WTC11 (cell line): ENCODE results near the gene ARMCX1. TPM values are rescaled to one million over a fixed set of nuclear protein-coding genes. Genes with fewer than 3 reads are reported as not detected.
"Not testable (repeated sequence)": the region's sequence is repeated elsewhere in the genome, so short reads cannot be mapped to it uniquely, and the experiment has no call there.

Experiments
- ATAC-seq: fragments of 200-7000 bp; cut with Tn5 transposase; 2 replicates; pipeline ENCODE4 v1.10.0; 2021; ENCODE audit warnings: mild to moderate bottlenecking, moderate library complexity
- Bru-seq: library from RNA; stranded (reverse); fragments of 400-500 nt; gene quantifications from one replicate; lab custom pipeline; 2021; lab: Mats Ljungman, UMichigan
- CTCF ChIA-PET: fragments of 300-600 bp; sonication (Branson Sonifier 250); formaldehyde crosslinking; loops from one replicate; lab custom pipeline; 2021; ENCODE audit warnings: antibody characterized with exemption; lab: Charles Lee
- POLR2A ChIA-PET: fragments of 350-600 bp; sonication (Branson Sonifier 250); formaldehyde crosslinking; loops from one replicate; lab custom pipeline; 2021; ENCODE audit warnings: antibody characterized with exemption; lab: Charles Lee
- DNase-seq: peaks from one replicate; pipeline ENCODE4 v3.0.0; 2021; ENCODE audit warnings: low spot score
- H3K27ac Mint-ChIP-seq: 2 replicates; pipeline ENCODE4 v1.8.0; 2021; ENCODE audit warnings: mixed read lengths
- H3K27me3 Mint-ChIP-seq: 2 replicates; pipeline ENCODE4 v1.8.0; 2021; ENCODE audit warnings: low read depth, mild to moderate bottlenecking, moderate library complexity, mixed read lengths
- H3K36me3 Mint-ChIP-seq: 2 replicates; pipeline ENCODE4 v1.8.0; 2021; ENCODE audit warnings: mixed read lengths
- H3K4me1 Mint-ChIP-seq: 2 replicates; pipeline ENCODE4 v1.8.0; 2022; ENCODE audit warnings: mixed read lengths
- H3K4me3 Mint-ChIP-seq: 2 replicates; pipeline ENCODE4 v1.8.0; 2021; ENCODE audit warnings: mild to moderate bottlenecking, moderate library complexity, mixed read lengths
- H3K9me3 Mint-ChIP-seq: 2 replicates; pipeline ENCODE4 v1.8.0; 2021; ENCODE audit warnings: mixed read lengths
- AR ChIP-seq: fragments of 250-450 bp; sonication (Bioruptor Pico); IDR thresholded peaks from 2 replicates; pipeline ENCODE4 v1.9.0; 2021; ENCODE audit warnings: mild to moderate bottlenecking
- ATF6 ChIP-seq: sonication (generic); formaldehyde crosslinking; IDR thresholded peaks from 2 replicates; pipeline ENCODE4 v1.8.1; 2023; ENCODE audit warnings: mild to moderate bottlenecking, missing genetic modification reagents
- CREM ChIP-seq: sonication (generic); formaldehyde crosslinking; IDR thresholded peaks from 2 replicates; pipeline ENCODE4 v1.8.1; 2022; ENCODE audit warnings: mild to moderate bottlenecking, missing genetic modification reagents, moderate library complexity
- FOXJ3 ChIP-seq: sonication (generic); formaldehyde crosslinking; IDR thresholded peaks from 2 replicates; pipeline ENCODE4 v1.9.0; 2021; ENCODE audit warnings: missing genetic modification reagents, mild to moderate bottlenecking, borderline replicate concordance
- MAX ChIP-seq: sonication (generic); formaldehyde crosslinking; IDR thresholded peaks from 2 replicates; pipeline ENCODE4 v1.8.0; 2022; ENCODE audit warnings: mild to moderate bottlenecking, missing genetic modification reagents
- PREB ChIP-seq: sonication (generic); formaldehyde crosslinking; IDR thresholded peaks from 2 replicates; pipeline ENCODE4 v1.8.1; 2022; ENCODE audit warnings: mild to moderate bottlenecking, missing genetic modification reagents, moderate library complexity, borderline replicate concordance
- USF1 ChIP-seq: sonication (generic); formaldehyde crosslinking; IDR thresholded peaks from 2 replicates; pipeline ENCODE4 v1.8.0; 2022; ENCODE audit warnings: mild to moderate bottlenecking, missing genetic modification reagents
- USF2 ChIP-seq: sonication (generic); formaldehyde crosslinking; IDR thresholded peaks from 2 replicates; pipeline ENCODE4 v1.8.1; 2023; ENCODE audit warnings: mild to moderate bottlenecking, missing genetic modification reagents, moderate library complexity
- ZNF532 ChIP-seq: fragments of 250-450 bp; sonication (Bioruptor Pico); IDR thresholded peaks from 2 replicates; pipeline ENCODE4 v1.9.0; 2021; ENCODE audit warnings: mild to moderate bottlenecking, borderline replicate concordance
- long read RNA-seq, 3 experiments: library from RNA in 1 of 3; library from capped mRNA in 1 of 3; library from polyadenylated mRNA in 1 of 3; unstranded in 2 of 3; stranded (forward) in 1 of 3; transcript quantifications; one replicate each; pipeline ENCODE4 v2.0.0, GENCODE V29; 2021
- total RNA-seq: library from RNA; stranded (reverse); gene quantifications from 3 replicates; pipeline ENCODE4 v1.2.3, GENCODE V29; 2021

ARMCX1 gene
- total RNA-seq, result 23.6 to 27.4 TPM (median 23.7 TPM) in 3 replicates
- percentile 77 among the genes with signal in this experiment for Bru-seq, nascent RNA
- long read RNA-seq, experiment 1, transcript ARMCX1-201 (4 exons, 2,141 nt), result major isoform, 60 of 93 reads
- long read RNA-seq, experiment 1, partial matches to known transcripts, result 8 of 93 reads
- long read RNA-seq, experiment 1, other reads (novel, unspliced or antisense), result 25 of 93 reads
- long read RNA-seq, experiment 2, transcript ARMCX1-201 (4 exons, 2,141 nt), result major isoform, 11 of 38 reads
- long read RNA-seq, experiment 2, partial matches to known transcripts, result 0 of 38 reads
- long read RNA-seq, experiment 2, other reads (novel, unspliced or antisense), result 27 of 38 reads
- long read RNA-seq, experiment 3, transcript ARMCX1-201 (4 exons, 2,141 nt), result major isoform, 87 of 164 reads
- long read RNA-seq, experiment 3, partial matches to known transcripts, result 25 of 164 reads
- long read RNA-seq, experiment 3, other reads (novel, unspliced or antisense), result 52 of 164 reads

- ChIA-PET CTCF (no interaction called here), POLR2A (no interaction called here)
- peaks cover 4% of the 10 kb centered on the region; the same call in 1 of the 2 replicates for H3K36me3 Mint-ChIP-seq
- peak; percentile 27 for DNase-seq
- TF ChIP-seq ZNF532, result no peak
- peak; percentile 40; the same call in 1 of the 2 replicates for TF ChIP-seq MAX (CRISPR knock-in tag)
- peak; percentile 81 for TF ChIP-seq USF1 (CRISPR knock-in tag)
- peak; percentile 86 for TF ChIP-seq USF2 (CRISPR knock-in tag)
- TF ChIP-seq AR, result no peak
- peak within 1 kb of the TSS; percentile 87 for H3K4me3 Mint-ChIP-seq
- H3K27ac Mint-ChIP-seq, result peak within 1 kb of the TSS; percentile 89
- H3K9me3 Mint-ChIP-seq, result no peaks in the 10 kb centered on the region
- H3K4me1 Mint-ChIP-seq, result peaks cover 16% of the 10 kb centered on the region
- ATAC-seq, result peak; percentile 82
- no peaks in the 10 kb centered on the region; the same call in 1 of the 2 replicates for H3K27me3 Mint-ChIP-seq
Measured at GRCh38 chrX:101550362-101550750, at the start of gene ARMCX1. Gene ARMCX1 (plus strand): TSS chrX:101550547. CDS start chrX:101552931, 2,384 bp downstream.

GRCh38 chrX:101502929-101503328 lies 47.4 kb upstream of the ARMCX1 start:
- H3K4me1 Mint-ChIP-seq, ATAC-seq, H3K4me3 Mint-ChIP-seq, H3K27me3 Mint-ChIP-seq, H3K27ac Mint-ChIP-seq, CTCF ChIA-PET, DNase-seq, POLR2A ChIA-PET: not testable (repeated sequence)
- peaks cover 12% of the 10 kb centered on the region for H3K9me3 Mint-ChIP-seq
- peaks cover 43% of the 10 kb centered on the region for H3K36me3 Mint-ChIP-seq

- ATAC-seq (no peak), DNase-seq (no peak)
- no peaks in the 10 kb centered on the region for H3K27me3 Mint-ChIP-seq
- POLR2A ChIA-PET, result no interaction called here
- H3K9me3 Mint-ChIP-seq, result no peaks in the 10 kb centered on the region
- CTCF ChIA-PET, result no interaction called here
- H3K36me3 Mint-ChIP-seq, result peaks cover 9% of the 10 kb centered on the region
- H3K4me3 Mint-ChIP-seq, result no peak overlapping the region
- TF ChIP-seq CREM (CRISPR knock-in tag), result no peak
- no peak for TF ChIP-seq FOXJ3 (CRISPR knock-in tag)
- no peak overlapping the region for H3K27ac Mint-ChIP-seq
- no peaks in the 10 kb centered on the region for H3K4me1 Mint-ChIP-seq
Measured at GRCh38 chrX:101507372-101507771, 43.0 kb upstream of the ARMCX1 start.

GRCh38 chrX:101507986-101508385 lies 42.4 kb upstream of the ARMCX1 start:
- H3K9me3 Mint-ChIP-seq, result no peaks in the 10 kb centered on the region
- no peaks in the 10 kb centered on the region for H3K27me3 Mint-ChIP-seq
- H3K36me3 Mint-ChIP-seq, result peaks cover 8% of the 10 kb centered on the region
- H3K27ac Mint-ChIP-seq, result no peak overlapping the region
- no peak overlapping the region for H3K4me3 Mint-ChIP-seq
- CTCF ChIA-PET, result no interaction called here
- TF ChIP-seq PREB (CRISPR knock-in tag) (no peak), ATF6 (CRISPR knock-in tag) (no peak)
- DNase-seq, result no peak
- H3K4me1 Mint-ChIP-seq, result no peaks in the 10 kb centered on the region
- POLR2A ChIA-PET, result no interaction called here
- ATAC-seq, result no peak
